Esophagus squamous epithelium (tissue), 5 donors: ENCODE results near the gene FBXO38. TPM values are rescaled to one million over a fixed set of nuclear protein-coding genes. Genes with fewer than 3 reads are reported as not detected.

Experiments used
- DNase-seq: peaks from one replicate; lab custom pipeline; 2025; lab: John Stamatoyannopoulos, UW
- H3K27ac ChIP-seq, 4 donors: fragments of 200-600 bp; sonication (generic); one replicate each; pipeline ENCODE4 v1.5.1; 2016 to 2019; ENCODE audit warnings: mild to moderate bottlenecking in 1 of 4
- H3K27me3 ChIP-seq, 4 donors: fragments of 200-600 bp; sonication (generic); 1 replicate in 3 of 4; 2 replicates in 1 of 4; pipeline versions ENCODE4 v1.5.1 to v1.6.0; 2017 to 2021; ENCODE audit warnings: antibody characterized with exemption in 1 of 4
- H3K36me3 ChIP-seq, 3 donors: fragments of 200-600 bp; sonication (generic); one replicate each; pipeline ENCODE4 v1.5.1; 2016 to 2019
- H3K4me1 ChIP-seq, 3 donors: fragments of 200-600 bp; sonication (generic); one replicate each; pipeline ENCODE4 v1.5.1; 2017 to 2019
- H3K4me3 ChIP-seq, 4 donors: fragments of 200-600 bp; sonication (generic); 1 replicate in 3 of 4; 2 replicates in 1 of 4; pipeline ENCODE4 v1.5.1; 2016 to 2019; ENCODE audit warnings: mild to moderate bottlenecking in 2 of 4, moderate library complexity in 1 of 4
- H3K9me3 ChIP-seq, 3 donors: fragments of 200-600 bp; sonication (generic); one replicate each; pipeline ENCODE4 v1.5.1; 2016 to 2019
- POLR2A ChIP-seq, 4 donors: fragments of 450-650 bp; IDR thresholded peaks; one replicate each; pipeline ENCODE4 v1.6.1; 2017; ENCODE audit warnings: antibody characterized with exemption in 4 of 4, mild to moderate bottlenecking in 4 of 4, moderate library complexity in 3 of 4
- WGBS, 2 donors: methylation state at CpG; one replicate each; pipeline ENCODE4 v1.1.5; 2018; 5-methylcytosine and 5-hydroxymethylcytosine counted together
- intact Hi-C: fragments of 100-400 bp; cut with DNase I; formaldehyde crosslinking; loops from one replicate; pipeline ENCODE4 v1.15.0; 2022
- total RNA-seq, 4 donors: library from RNA; depleted of rRNA; stranded (reverse); fragments of >200 nt; gene quantifications; one replicate each; pipeline ENCODE4 v1.1.0, GENCODE V29; 2016
- TF ChIP-seq, protein P1 (sequence below), 6 experiments: fragments of 450-650 bp in 4 of 6; fragments of 200-600 bp in 2 of 6; sonication (generic) in 2 of 6; IDR thresholded peaks; one replicate each; pipeline ENCODE4 v1.5.1; 2016 to 2019; ENCODE audit warnings: antibody characterized with exemption in 6 of 6, mild to moderate bottlenecking in 4 of 6, moderate library complexity in 4 of 6
- donor health status: DM: yes; HTN: yes; CAD: no.

FBXO38 gene
- total RNA-seq, 4 donors from 2014 or later, result 15.0 to 42.0 (median 32.1) TPM

DNA sequence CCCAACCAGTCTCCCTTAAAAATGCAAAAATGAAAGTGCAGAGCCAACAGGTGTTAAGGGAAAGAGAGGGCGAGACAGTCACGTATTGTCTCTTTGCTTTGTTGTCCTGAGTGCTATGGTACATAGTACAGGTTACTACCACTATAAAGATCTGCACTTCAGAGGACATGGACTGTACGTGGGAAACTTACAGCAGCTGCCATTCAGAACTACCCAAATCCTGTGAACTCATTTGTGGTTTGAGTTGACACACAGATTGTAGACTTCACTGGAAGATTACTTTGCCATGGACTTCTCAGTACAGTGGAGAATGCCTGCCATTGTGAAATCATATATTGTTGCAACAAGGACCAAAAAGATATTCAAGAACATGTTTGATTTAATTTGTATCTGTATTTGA is 34.8 kb downstream of the FBXO38 start:
- WGBS, 2 donors, result 83 to 87% methylated on average over 3 of the region's 3 CpGs
- Histone ChIP-seq H3K27me3 (no peaks in the 10 kb centered on the region), H3K4me3 (no peak overlapping the region), H3K27ac (no peak overlapping the region), H3K36me3 (peaks cover 0 to 99% (median 26%) of the 10 kb centered on the region in 3 donors), H3K4me1 (no peaks in the 10 kb centered on the region), H3K9me3 (no peaks in the 10 kb centered on the region)
- intact Hi-C loops, result no loop called here
- TF ChIP-seq, protein P1, sequence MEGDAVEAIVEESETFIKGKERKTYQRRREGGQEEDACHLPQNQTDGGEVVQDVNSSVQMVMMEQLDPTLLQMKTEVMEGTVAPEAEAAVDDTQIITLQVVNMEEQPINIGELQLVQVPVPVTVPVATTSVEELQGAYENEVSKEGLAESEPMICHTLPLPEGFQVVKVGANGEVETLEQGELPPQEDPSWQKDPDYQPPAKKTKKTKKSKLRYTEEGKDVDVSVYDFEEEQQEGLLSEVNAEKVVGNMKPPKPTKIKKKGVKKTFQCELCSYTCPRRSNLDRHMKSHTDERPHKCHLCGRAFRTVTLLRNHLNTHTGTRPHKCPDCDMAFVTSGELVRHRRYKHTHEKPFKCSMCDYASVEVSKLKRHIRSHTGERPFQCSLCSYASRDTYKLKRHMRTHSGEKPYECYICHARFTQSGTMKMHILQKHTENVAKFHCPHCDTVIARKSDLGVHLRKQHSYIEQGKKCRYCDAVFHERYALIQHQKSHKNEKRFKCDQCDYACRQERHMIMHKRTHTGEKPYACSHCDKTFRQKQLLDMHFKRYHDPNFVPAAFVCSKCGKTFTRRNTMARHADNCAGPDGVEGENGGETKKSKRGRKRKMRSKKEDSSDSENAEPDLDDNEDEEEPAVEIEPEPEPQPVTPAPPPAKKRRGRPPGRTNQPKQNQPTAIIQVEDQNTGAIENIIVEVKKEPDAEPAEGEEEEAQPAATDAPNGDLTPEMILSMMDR (IDR thresholded peaks at IDR 0.05), result no peak
- no peak for TF ChIP-seq POLR2A (IDR thresholded peaks at IDR 0.05)
- no peak for DNase-seq

DNA sequence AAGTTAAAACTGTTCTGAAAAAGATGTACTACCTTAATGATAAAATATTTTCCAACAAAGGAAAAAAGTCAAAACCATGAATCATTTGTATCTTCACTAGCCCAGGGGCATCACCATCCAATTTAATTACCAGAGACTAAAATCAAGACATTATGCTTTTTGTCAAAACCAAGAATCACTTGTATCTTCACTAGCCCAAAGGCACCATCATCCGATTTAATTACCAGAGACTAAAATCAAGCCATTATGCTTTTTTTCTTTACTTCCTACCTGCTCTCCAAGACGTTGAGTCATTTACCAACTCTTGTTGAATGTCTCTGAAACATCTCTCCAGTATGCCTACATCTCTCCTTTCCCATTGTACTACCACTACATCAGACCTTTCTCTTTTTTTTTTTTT is 37.9 kb downstream of the FBXO38 start:
- Histone ChIP-seq H3K9me3 (no peaks in the 10 kb centered on the region), H3K4me3 (no peak overlapping the region), H3K36me3 (peaks cover 5 to 99% (median 35%) of the 10 kb centered on the region in 3 donors), H3K27me3 (no peaks in the 10 kb centered on the region), H3K4me1 (no peaks in the 10 kb centered on the region), H3K27ac (no peak overlapping the region)
- no peak for DNase-seq
- no peak for TF ChIP-seq POLR2A (IDR thresholded peaks at IDR 0.05)
- TF ChIP-seq, protein P1 (IDR thresholded peaks at IDR 0.05), result no peak
- intact Hi-C loops, result no loop called here
- WGBS, 2 donors, result 65 to 84% methylated on average over 2 of the region's 2 CpGs

DNA sequence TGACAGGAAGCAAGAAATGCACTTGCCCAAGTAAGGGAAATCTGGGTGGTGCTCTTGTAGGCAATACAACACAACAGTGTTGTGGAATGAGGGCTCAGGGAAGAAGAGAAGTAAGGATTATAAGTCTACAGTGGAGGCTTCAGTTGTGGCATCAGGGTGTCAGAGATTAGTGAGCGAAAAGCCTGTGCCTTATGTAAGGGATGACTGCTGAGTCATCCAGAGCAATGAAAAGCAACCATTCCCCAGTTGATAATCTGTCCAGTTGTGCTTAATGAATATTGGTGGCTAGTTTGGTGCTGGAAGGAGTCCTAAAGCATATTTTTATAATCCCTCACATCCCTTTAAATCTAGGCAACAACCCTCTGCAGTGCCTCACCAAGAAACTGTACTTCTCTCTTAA is 42.0 kb downstream of the FBXO38 start:
- 69 to 80% methylated on average over 1 of the region's 1 CpG for WGBS, 2 donors
- H3K27ac ChIP-seq, result no peak overlapping the region
- no peak for DNase-seq
- peaks cover 5 to 99% (median 41%) of the 10 kb centered on the region in 3 donors for H3K36me3 ChIP-seq
- no peak overlapping the region for H3K4me3 ChIP-seq
- no peaks in the 10 kb centered on the region for H3K27me3 ChIP-seq
- intact Hi-C loops, result no loop called here
- H3K4me1 ChIP-seq, result peaks cover 0 to 6% (median 0%) of the 10 kb centered on the region in 3 donors
- H3K9me3 ChIP-seq, result no peaks in the 10 kb centered on the region
- TF ChIP-seq, protein P1 (IDR thresholded peaks at IDR 0.05), result no peak
- no peak for TF ChIP-seq POLR2A (IDR thresholded peaks at IDR 0.05)

DNA sequence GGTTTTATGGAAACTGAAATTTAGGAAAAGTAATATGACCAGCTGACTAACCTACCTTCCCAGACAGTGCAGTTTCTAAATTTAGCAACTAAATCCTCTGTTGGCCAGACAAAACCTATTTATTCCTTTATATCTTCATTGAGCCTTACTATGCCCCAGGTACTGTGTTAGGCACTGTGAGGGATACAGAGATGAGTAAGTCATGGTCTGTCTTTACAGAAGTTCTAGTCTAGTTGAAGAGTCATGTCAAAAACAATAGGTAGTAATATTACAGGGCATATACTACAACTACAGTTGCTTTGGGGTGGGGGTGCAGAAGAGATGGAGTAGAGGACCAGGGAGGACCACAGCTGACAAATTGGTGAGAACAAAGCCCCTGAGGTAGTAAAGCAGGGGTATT is 42.8 kb downstream of the FBXO38 start:
- Histone ChIP-seq H3K4me3 (no peak overlapping the region), H3K27ac (no peak overlapping the region), H3K4me1 (peaks cover 0 to 6% (median 0%) of the 10 kb centered on the region in 3 donors), H3K9me3 (no peaks in the 10 kb centered on the region), H3K27me3 (no peaks in the 10 kb centered on the region), H3K36me3 (peaks cover 5 to 100% (median 41%) of the 10 kb centered on the region in 3 donors)
- TF ChIP-seq, protein P1 (IDR thresholded peaks at IDR 0.05), result no peak
- TF ChIP-seq POLR2A (IDR thresholded peaks at IDR 0.05), result no peak
- intact Hi-C loops, result no loop called here
- no peak for DNase-seq

DNA sequence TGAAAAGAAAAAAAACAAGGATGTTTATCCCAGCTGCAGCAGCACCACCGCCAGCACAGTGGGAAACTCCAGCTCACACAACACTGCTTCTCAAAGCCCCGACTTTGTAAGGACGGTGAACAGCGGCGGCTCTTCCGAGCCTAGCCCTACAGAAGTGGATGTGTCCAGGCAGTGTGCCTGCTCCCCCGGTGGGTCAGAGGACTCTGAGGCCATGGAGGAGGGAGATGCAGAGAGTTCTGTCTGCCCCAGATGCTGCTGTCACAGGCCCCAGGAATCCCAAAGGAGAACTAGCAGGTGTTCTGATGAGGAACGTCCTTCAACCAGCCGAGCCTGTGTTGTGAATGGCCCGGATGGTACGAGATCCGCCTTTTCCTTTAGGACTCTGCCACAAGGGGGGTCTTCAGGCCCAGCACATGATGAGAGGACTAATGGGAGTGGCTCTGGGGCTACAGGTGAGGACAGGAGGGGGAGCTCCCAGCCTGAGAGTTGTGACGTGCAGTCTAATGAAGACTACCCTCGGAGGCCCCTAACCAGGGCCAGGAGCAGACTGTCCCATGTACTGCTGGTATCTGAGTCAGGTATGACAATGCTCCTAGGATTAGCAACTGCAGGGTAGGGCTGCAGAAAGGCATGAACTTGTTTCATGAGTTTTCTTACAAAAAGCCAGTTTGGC is 43.7 kb downstream of the FBXO38 start:
- Histone ChIP-seq H3K36me3 (peaks cover 5 to 97% (median 41%) of the 10 kb centered on the region in 3 donors), H3K27ac (no peak overlapping the region), H3K4me3 (no peak overlapping the region), H3K9me3 (no peaks in the 10 kb centered on the region), H3K27me3 (no peaks in the 10 kb centered on the region), H3K4me1 (peaks cover 0 to 6% (median 0%) of the 10 kb centered on the region in 3 donors)
- DNase-seq, result no peak
- TF ChIP-seq, protein P1 (IDR thresholded peaks at IDR 0.05), result no peak
- TF ChIP-seq POLR2A (IDR thresholded peaks at IDR 0.05), result no peak
- WGBS, 2 donors, result 76 to 84% methylated on average over 9 of the region's 14 CpGs
- intact Hi-C loops, result no loop called here
